LNCAP (cell line): ENCODE results near the gene CDC45.

Experiments used
- CTCF ChIP-seq: fragments of 450-650 bp; IDR thresholded peaks from 2 replicates; pipeline ENCODE4 v1.5.1; 2017; ENCODE audit warnings: mild to moderate bottlenecking

CDC45 gene

DNA sequence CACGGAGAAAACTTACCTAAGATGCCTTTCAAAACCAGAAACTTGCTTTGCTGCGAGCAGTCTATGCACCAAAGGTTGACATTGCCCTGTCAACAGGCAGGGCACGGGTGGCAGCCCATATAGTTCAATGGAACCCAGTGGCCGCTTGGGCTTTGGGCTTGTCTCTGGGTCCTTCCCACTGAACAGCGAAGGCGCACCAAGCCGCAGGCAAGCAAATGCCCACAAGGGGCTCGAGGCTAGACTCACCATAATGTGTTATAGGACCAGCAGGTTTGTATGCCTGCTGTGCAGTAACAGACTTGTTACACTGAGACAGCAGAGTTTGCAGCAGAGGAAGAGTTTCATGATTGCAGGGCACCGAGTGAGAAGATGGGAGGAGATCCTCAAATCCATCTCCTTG is 24.1 kb downstream of the CDC45 start:
- no peak for TF ChIP-seq CTCF

DNA sequence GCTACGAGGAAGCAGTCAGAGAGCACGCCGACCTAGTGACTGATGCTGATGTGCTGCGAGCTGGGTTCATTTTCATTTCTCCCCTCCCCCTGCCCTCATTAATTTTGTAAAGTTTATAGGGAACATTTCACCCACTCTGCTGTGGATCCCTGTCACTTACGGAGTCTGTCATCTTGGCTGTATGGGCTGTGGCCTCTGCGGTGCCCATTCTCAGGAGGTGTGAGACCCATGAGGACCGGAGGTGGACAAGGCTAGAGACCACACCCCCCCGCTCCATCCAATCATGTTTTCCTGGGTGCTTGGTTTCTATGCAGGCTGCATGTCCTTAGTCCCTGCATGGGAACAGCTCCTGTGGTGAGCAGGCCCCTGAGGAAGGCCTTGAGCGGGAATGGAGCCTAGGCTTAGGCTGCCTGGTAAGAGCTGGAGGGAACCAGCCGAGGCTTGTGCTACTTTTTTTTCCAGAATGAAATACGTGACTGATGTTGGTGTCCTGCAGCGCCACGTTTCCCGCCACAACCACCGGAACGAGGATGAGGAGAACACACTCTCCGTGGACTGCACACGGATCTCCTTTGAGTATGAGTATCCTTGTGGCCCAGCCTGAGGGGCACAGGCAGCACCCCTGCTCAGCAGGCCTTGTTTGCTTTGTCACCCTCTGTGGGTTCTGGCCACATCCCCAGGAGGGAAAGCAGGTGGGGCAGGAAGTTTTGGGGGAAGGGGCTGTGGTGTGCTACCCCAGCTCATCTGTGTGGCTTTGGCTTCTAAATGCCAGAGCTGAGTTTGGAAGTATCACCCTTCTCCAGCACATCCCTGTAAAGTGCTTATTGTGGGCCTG is 25.4 kb downstream of the CDC45 start:
- no peak for TF ChIP-seq CTCF

- no peak for TF ChIP-seq CTCF
Observed at GRCh38 chr22:19505735-19506126, 26.0 kb downstream of the CDC45 start.

DNA sequence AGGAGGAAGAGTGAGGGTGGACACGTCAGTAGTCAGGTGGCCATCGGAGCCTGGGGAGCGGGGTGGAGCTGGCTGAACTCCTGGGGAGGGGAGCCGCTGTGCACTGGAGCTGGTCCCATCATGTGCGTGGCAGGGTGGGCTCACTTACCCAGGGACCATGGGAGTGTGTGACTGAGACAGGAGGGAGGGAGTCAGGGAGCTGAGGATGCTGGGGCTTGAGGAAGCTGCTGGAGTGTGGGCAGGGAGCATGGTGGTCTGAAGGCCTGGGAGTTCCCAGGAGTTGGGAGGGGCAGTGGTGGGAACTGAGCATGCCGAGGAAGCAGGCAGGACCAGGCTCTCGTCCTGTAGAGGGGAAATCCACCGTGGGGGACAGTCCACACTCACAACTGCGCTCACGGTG is 26.5 kb downstream of the CDC45 start:
- TF ChIP-seq CTCF: no peak

DNA sequence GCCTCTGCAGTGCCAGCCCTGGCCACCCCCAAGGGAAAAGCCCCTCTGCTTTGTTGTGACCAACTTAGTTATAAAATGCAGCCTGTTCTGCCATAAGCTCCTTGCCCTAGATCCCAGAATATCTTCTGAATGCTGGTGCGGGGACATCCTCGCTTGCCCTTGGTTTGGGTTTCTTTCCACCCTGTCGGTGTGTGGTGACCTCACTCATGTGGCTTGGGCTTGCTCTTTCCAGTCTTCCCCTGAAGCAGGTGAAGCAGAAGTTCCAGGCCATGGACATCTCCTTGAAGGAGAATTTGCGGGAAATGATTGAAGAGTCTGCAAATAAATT is 27.8 kb downstream of the CDC45 start:
- no peak for TF ChIP-seq CTCF

DNA sequence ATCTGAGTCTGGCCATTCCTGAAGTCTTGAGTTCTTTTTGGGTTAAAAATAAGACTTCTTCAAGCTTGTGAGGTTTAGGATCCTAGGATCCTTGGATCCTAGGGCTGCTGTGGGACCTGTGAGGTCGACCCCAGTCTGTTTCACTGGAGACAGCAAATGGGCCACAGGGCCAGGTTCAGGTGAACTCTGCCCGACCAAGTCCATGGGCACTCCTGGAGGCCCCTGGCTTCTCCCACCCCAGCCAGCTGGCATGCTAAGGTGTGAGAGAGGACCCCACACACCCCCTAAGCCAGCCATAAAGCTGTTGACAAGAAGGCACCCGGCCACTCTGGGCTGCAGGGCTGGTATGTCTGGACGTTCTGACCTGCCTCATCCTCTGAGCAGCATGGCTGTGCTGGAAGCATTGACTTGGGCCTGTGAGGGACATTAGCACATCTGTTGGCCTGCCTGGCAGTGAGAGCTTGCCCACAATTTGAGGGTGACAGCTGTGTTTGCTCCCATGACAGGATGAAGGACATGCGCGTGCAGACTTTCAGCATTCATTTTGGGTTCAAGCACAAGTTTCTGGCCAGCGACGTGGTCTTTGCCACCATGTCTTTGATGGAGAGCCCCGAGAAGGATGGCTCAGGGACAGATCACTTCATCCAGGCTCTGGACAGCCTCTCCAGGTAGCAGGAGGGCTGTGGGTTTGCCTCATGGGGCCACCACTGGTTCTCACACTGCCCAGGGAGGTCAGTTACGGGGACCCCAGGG is 28.5 kb downstream of the CDC45 start:
- TF ChIP-seq CTCF: no peak

DNA sequence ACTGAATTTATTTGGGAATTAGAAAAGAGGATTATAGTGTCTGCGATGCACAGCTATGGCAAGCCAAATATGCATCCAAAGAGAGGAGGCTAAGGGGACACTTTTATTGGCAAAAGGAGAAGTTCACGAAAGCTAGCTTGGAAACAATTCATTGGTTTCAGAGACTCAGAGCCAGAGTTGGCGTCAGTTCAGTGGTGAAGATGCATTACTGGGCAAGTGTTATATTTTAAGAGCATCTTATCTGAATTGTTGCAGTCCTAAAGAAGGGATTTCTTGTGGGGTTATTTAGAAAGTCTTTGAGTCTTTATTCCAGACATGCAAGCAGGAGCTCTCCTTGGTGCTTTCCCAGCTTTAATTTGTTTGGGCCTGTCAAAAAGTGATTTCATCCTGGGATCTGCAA is 29.5 kb downstream of the CDC45 start:
- TF ChIP-seq CTCF: no peak
